HL-60 (cell line): Measurements from ENCODE around the gene NPHP1.
A peak's percentile ranks its signal among the peaks of the same experiment; 100 is the strongest.
"Not testable (repeated sequence)": the region's sequence is repeated elsewhere in the genome, so short reads cannot be mapped to it uniquely, and the experiment has no call there.

ENCODE experiments used
- DNase-seq, 2 experiments: peaks; one replicate each; pipeline ENCODE4 v3.0.0-alpha.2; 2010 to 2020; ENCODE audit warnings: low read depth in 1 of 2, low spot score in 1 of 2
- H3K27ac ChIP-seq: fragments of 250-450 bp; sonication (Bioruptor Pico); replicated peaks from 2 replicates; pipeline ENCODE4 v1.5.1; 2020; ENCODE audit warnings: mild to moderate bottlenecking, moderate library complexity
- H3K27me3 ChIP-seq: fragments of 250-450 bp; sonication (Bioruptor Pico); 2 replicates; pipeline ENCODE4 v1.5.1; 2021; ENCODE audit warnings: mild to moderate bottlenecking, moderate library complexity; ENCODE audit not compliant: insufficient read depth, poor library complexity, severe bottlenecking
- H3K4me3 ChIP-seq: replicated peaks from 2 replicates; pipeline ENCODE4 v1.5.1; 2011; ENCODE audit warnings: mild to moderate bottlenecking, control low read depth, low read length; ENCODE audit not compliant: insufficient read depth
- GABPA ChIP-seq: IDR thresholded peaks from 2 replicates; pipeline ENCODE4 v1.6.1; 2012; ENCODE audit warnings: low read depth
- POLR2AphosphoS5 ChIP-seq: IDR thresholded peaks from 2 replicates; pipeline ENCODE4 v1.6.1; 2012; ENCODE audit warnings: low read depth
- REST ChIP-seq: IDR thresholded peaks from 2 replicates; pipeline ENCODE4 v1.6.1; 2012; ENCODE audit warnings: low read depth; ENCODE audit not compliant: insufficient replicate concordance
- SPI1 ChIP-seq: IDR thresholded peaks from 2 replicates; pipeline ENCODE4 v1.6.1; 2012; ENCODE audit warnings: low read depth, mild to moderate bottlenecking, borderline replicate concordance
- TF ChIP-seq, protein P1 (sequence below): IDR thresholded peaks from one replicate; pipeline ENCODE4 v1.5.1; 2011; ENCODE audit warnings: low read length, control low read depth, inconsistent platforms; ENCODE audit not compliant: insufficient read depth

The NPHP1 gene

DNA sequence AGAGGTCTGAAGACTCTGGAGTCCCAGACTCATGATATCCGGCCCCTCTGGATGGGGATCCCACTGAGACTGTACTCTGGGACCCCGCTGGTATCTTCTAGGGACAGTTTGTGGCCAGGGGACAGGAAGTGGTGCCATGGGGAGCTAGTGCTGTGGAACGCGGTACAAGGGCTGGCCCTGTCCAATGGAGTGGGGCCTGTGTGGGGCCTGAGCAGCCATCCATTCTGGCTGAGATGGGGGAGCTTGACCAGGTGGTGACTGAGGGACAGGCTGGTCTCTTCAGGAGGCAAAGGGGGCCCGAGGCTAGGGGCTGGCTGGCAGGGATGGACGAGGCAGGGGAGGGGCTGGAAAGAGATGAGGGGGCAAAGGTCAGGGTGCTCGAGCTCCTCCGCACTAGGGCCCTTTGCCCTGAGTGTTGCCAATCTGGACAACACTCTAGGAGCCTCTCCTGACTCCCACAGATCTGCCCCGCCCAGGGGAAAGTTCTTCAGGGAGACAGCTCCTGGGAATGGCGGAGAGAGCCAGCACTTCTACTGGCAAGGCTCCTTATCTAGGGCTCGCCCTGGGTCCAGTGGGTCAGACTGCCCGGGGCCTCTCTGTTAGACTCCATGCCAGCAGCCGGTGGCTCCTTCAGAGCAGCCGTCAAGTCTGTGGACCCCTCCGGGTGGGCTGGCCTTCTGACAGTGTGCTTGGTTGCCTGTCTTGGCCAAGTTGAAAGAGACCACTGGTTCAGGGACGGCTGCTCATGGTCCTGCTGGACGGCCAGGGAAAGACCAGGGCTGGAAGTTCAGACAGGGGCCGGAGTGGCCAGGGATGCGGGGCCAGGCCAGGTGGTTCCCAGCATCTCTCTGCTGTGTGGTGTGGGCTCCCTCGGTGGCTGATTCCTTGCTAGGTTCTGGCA is 101.5 kb downstream of the NPHP1 start:
- Histone ChIP-seq H3K27me3 (no peaks in the 10 kb centered on the region), H3K27ac (no peak overlapping the region), H3K4me3 (no peak overlapping the region)
- no peak for DNase-seq
- TF ChIP-seq POLR2AphosphoS5 (no peak), GABPA (no peak), REST (no peak), SPI1 (no peak)
- TF ChIP-seq, protein P1, sequence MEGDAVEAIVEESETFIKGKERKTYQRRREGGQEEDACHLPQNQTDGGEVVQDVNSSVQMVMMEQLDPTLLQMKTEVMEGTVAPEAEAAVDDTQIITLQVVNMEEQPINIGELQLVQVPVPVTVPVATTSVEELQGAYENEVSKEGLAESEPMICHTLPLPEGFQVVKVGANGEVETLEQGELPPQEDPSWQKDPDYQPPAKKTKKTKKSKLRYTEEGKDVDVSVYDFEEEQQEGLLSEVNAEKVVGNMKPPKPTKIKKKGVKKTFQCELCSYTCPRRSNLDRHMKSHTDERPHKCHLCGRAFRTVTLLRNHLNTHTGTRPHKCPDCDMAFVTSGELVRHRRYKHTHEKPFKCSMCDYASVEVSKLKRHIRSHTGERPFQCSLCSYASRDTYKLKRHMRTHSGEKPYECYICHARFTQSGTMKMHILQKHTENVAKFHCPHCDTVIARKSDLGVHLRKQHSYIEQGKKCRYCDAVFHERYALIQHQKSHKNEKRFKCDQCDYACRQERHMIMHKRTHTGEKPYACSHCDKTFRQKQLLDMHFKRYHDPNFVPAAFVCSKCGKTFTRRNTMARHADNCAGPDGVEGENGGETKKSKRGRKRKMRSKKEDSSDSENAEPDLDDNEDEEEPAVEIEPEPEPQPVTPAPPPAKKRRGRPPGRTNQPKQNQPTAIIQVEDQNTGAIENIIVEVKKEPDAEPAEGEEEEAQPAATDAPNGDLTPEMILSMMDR, result no peak

DNA sequence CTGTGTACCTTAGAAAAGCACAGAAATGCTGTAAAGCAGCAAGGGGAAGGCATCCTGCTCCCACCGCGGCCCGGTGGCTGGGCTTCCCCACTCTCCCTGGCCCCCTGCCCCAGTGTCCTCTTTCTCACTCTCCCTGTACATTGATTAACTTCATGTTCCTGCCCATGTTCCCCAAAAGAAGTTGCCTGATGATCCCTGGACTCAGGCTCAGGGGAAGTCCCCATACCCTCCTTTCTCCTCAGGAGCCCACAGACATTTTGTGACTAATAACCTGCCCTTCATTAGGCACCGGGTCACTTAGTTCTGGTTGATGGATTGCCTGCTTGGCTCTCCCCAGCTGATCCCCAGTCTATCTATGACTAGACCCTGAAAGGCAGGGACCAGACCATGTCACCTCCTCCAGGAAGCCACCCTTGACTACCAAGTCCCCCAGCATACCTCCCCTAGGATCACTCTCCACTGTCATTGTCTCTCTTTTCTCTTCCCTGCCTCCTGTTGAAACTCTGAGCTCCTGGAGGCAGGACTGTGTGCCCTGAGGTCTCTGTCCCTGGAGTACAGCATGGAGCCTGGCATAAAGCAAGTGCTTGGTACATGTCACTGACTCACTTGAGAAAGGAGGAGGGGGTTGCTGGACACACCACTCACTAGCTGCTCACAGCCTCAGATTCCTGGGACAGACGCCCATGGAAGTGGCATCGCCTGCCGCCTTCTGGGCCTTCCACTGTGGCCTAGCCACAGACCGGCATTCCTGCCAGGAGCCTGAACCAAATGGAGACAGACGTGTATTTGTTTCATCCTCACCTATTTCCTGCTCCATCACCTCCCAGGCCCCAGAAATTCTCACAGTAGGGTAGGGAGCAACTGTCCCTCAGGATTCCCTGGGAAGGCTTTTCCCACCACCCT is 102.7 kb downstream of the NPHP1 start:
- Histone ChIP-seq H3K27ac (no peak overlapping the region), H3K4me3 (no peak overlapping the region), H3K27me3 (no peaks in the 10 kb centered on the region)
- no peak for TF ChIP-seq REST
- no peak for TF ChIP-seq SPI1
- TF ChIP-seq, protein P1, result no peak
- TF ChIP-seq POLR2AphosphoS5, result no peak
- TF ChIP-seq GABPA, result no peak
- no peak for DNase-seq

DNA sequence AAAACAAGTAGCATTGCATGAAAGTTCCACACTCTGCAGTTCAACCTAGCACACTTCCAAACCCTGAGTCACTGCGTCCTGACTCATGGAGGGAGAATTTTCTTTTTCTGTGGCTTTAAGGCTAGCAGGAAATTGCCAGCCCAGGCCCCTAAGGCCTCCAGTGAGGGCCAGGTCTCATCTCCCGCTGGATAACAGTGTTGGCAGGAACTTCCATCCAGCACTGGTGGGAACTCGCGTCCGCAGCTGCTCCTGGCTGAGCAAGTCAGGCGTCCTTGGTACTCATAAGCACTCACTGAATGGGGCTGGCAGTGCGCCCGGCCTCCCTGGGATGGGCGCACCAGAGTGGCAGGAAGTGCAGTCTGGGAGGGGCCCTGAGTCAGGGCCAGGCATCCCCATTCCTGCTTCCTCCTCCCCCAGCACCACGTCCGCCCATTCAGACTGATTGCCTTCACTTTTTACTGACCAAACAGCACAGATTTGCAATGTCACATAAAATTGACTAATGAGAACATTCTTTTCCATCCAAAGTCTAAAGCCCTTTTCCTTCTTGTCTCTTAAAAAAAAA is 103.5 kb downstream of the NPHP1 start:
- DNase-seq, result peak in 1 of 2 experiments; percentile 1
- TF ChIP-seq GABPA (no peak), POLR2AphosphoS5 (no peak), SPI1 (no peak), REST (no peak)
- TF ChIP-seq, protein P1, result no peak
- H3K4me3 ChIP-seq, result no peak overlapping the region
- no peak overlapping the region for H3K27ac ChIP-seq
- H3K27me3 ChIP-seq, result no peaks in the 10 kb centered on the region

GRCh38 chr2:110100880-110101279 is 103.9 kb downstream of the NPHP1 start:
- not testable (repeated sequence) for H3K27me3 ChIP-seq, H3K4me3 ChIP-seq, DNase-seq, H3K27ac ChIP-seq
